ENCODE measurements around the gene CDA. TPM values are rescaled to one million over a fixed set of nuclear protein-coding genes. Genes with fewer than 3 reads are reported as not detected.
A peak's percentile ranks its signal among the peaks of the same experiment; 100 is the strongest.

Gene CDA
- total RNA-seq, 6 donors from 2014 or later: 2.6 to 9.3 (median 3.0) TPM; not detected in 1

DNA sequence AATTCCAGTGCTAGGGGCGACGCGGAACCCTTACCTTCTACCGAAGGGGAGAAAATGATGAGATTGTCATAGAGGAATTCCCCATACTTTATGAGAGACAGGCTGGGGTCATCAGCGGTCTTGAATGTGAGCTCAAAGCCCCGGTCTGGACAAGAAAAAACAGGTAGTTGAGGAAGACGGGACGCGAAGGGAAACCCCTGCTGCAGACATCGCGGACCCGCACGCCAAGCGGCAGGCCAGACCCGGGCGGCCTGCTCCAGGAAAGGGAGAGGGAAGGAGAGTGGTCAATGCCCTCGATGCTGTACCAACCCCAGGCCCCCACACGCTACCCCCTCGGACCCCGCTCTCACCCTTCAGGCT is 71.9 kb downstream of the CDA start:
- no peaks in the 10 kb centered on the region for H3K27me3 ChIP-seq
- peak overlapping the region; percentile 45 to 88 (median 78) for H3K27ac ChIP-seq
- H3K9me3 ChIP-seq: no peaks in the 10 kb centered on the region
- ATAC-seq (ENCODE audit: low FRiP score in 2 of 2) (peak; percentile 4 to 12), DNase-seq (no peak)
- peaks cover 0 to 26% (median 17%) of the 10 kb centered on the region in 4 donors for H3K36me3 ChIP-seq
- peak overlapping the region; percentile 75 to 92 (median 76) for H3K4me3 ChIP-seq
- H3K4me1 ChIP-seq: peaks cover 14 to 28% (median 19%) of the 10 kb centered on the region in 4 donors
- 0% methylated on average over 17 to 20 of the region's 20 CpGs for WGBS, 2 donors
- TF ChIP-seq, protein P1, sequence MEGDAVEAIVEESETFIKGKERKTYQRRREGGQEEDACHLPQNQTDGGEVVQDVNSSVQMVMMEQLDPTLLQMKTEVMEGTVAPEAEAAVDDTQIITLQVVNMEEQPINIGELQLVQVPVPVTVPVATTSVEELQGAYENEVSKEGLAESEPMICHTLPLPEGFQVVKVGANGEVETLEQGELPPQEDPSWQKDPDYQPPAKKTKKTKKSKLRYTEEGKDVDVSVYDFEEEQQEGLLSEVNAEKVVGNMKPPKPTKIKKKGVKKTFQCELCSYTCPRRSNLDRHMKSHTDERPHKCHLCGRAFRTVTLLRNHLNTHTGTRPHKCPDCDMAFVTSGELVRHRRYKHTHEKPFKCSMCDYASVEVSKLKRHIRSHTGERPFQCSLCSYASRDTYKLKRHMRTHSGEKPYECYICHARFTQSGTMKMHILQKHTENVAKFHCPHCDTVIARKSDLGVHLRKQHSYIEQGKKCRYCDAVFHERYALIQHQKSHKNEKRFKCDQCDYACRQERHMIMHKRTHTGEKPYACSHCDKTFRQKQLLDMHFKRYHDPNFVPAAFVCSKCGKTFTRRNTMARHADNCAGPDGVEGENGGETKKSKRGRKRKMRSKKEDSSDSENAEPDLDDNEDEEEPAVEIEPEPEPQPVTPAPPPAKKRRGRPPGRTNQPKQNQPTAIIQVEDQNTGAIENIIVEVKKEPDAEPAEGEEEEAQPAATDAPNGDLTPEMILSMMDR (IDR thresholded peaks at IDR 0.05): no peak
- TF ChIP-seq POLR2A (IDR thresholded peaks at IDR 0.05): no peak

DNA sequence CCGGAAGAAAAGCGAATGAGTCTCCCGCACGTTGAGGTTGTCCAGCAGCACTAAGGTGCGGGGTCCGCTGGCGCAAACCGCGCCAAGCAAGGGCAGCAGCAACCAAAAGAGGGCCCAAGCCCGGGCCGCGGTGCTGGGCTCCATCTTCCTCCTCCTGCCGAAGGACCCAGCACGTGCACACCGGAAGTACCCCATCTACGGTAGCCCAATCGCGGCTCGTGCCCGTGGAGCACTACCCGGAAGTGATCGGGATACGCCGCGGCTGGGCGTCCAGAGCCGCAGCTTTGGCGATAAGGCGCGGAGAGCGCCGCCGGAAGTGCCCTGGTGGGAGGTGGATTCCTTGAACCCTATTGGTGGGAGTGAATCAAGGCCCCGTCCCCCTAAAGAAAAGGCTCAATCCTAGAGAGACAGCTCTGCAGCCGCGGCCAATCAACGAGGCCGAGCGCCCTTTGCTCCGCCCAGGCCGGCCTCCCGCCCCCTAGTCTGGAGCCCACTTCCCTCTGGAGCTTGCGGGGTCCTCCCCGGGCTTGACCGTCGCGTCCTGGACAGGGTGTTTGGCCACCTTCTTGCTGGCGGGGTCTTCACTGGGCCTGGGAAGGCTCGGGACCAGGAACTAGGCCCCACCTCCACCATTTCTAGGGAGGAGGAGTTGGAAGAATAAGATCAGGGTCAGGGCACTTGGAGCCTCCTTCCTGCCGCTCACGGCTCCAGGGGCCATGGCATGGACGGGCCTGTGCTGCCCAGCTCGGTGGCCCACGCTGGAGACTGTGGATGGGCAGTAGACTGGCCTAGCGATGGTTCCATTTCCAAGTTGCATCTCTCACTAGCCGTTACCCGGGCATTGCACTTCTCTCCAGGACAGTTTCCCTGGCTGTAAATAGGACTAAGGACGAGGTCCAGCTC is 72.6 kb downstream of the CDA start, which contains the start of gene DDOST:
TSS of gene DDOST (minus strand) at position 163 of the 903 bp plus-strand sequence. CDS start at position 144, 19 bp downstream.
- WGBS, 2 donors: 3 to 10% methylated on average over 2 to 33 of the region's 58 CpGs
- DNase-seq: peak; percentile 97
- Histone ChIP-seq H3K36me3 (peaks cover 0 to 20% (median 12%) of the 10 kb centered on the region in 4 donors), H3K9me3 (no peaks in the 10 kb centered on the region), H3K27ac (peak within 1 kb of the TSS; percentile 75 to 88 (median 78)), H3K4me1 (peaks cover 14 to 28% (median 19%) of the 10 kb centered on the region in 4 donors), H3K4me3 (peak within 1 kb of the TSS; percentile 75 to 92 (median 76)), H3K27me3 (no peaks in the 10 kb centered on the region)
- ATAC-seq (ENCODE audit: low FRiP score in 2 of 2): peak; percentile 98 to 99
- TF ChIP-seq POLR2AphosphoS5 (IDR thresholded peaks at IDR 0.05) (peak; percentile 65 to 67), POLR2A (IDR thresholded peaks at IDR 0.05) (peak in 1 of 4 donors; percentile 61), EP300 (IDR thresholded peaks at IDR 0.05) (no peak)
- TF ChIP-seq, protein P1 (IDR thresholded peaks at IDR 0.05): peak in 5 of 6 experiments; percentile 36 to 82 (median 49)

DNA sequence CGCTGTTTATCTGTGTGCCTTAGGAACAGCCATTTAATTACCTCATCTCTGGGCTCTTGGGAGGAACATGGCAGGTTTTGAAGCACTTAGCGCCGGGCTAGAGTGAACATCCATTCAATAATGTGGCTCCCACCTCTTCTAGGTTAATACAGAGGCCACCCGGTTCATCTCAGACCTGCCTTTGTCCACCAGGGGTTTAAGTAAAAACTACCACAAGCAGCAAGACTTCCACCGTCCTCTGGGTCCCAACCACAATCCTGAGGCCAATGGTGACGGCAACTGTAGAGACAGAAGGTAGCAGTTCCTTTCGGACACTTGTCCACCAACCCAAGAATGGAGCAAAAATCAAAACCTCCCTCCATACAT is 73.2 kb downstream of the CDA start:
- DNase-seq: no peak
- 60 to 68% methylated on average over 7 of the region's 7 CpGs for WGBS, 2 donors
- H3K4me3 ChIP-seq: peak overlapping the region; percentile 75 to 79 (median 76)
- peaks cover 0 to 14% (median 8%) of the 10 kb centered on the region in 4 donors for H3K36me3 ChIP-seq
- H3K27me3 ChIP-seq: no peaks in the 10 kb centered on the region
- no peaks in the 10 kb centered on the region for H3K9me3 ChIP-seq
- H3K27ac ChIP-seq: peak overlapping the region; percentile 75 to 88 (median 78)
- peaks cover 14 to 28% (median 19%) of the 10 kb centered on the region in 4 donors for H3K4me1 ChIP-seq
- TF ChIP-seq POLR2A (IDR thresholded peaks at IDR 0.05): no peak
- TF ChIP-seq, protein P1 (IDR thresholded peaks at IDR 0.05): no peak
- no peak for TF ChIP-seq POLR2AphosphoS5 (IDR thresholded peaks at IDR 0.05)
- no peak for TF ChIP-seq EP300 (IDR thresholded peaks at IDR 0.05)
- ATAC-seq (ENCODE audit: low FRiP score in 2 of 2): no peak

DNA sequence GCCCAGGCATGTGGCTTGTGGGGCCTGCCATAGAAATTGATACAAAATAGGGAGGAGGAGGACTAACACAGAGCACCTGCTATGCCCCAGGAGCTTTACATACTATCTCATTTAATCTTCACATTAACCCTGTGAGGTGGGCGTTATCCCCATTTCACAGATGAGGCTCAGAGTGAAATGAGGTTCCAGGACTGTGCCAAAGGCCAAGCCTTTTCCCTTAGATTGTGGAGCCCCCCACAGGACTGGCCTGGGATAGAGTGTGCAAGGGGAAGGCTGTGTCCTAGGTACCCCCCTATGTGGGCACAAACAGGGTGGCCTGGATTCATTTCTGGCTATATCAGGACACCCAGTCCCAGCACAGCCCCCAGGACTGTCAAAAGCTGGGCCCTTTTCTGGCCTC is 74.5 kb downstream of the CDA start:
- 100% methylated on average over 1 of the region's 1 CpG; no CpG with 5 or more reads in 1 of the 2 donors for WGBS, 2 donors
- no peaks in the 10 kb centered on the region for H3K27me3 ChIP-seq
- no peak for ATAC-seq (ENCODE audit: low FRiP score in 2 of 2)

More for the DNA sequence above, 74.5 kb downstream of the CDA start:
- no peak overlapping the region for H3K4me3 ChIP-seq
- TF ChIP-seq POLR2A (IDR thresholded peaks at IDR 0.05) (no peak), EP300 (IDR thresholded peaks at IDR 0.05) (no peak), POLR2AphosphoS5 (IDR thresholded peaks at IDR 0.05) (no peak)
- TF ChIP-seq, protein P1 (IDR thresholded peaks at IDR 0.05): no peak
- H3K4me1 ChIP-seq: peaks cover 14 to 28% (median 19%) of the 10 kb centered on the region in 4 donors
- no peak for DNase-seq
- peaks cover 0 to 1% (median 0%) of the 10 kb centered on the region in 4 donors for H3K36me3 ChIP-seq
- no peaks in the 10 kb centered on the region for H3K9me3 ChIP-seq
- H3K27ac ChIP-seq: no peak overlapping the region

Data from upper lobe of left lung (tissue), 6 donors.